Measurements from ENCODE around the gene ZBTB8OS.

DNA sequence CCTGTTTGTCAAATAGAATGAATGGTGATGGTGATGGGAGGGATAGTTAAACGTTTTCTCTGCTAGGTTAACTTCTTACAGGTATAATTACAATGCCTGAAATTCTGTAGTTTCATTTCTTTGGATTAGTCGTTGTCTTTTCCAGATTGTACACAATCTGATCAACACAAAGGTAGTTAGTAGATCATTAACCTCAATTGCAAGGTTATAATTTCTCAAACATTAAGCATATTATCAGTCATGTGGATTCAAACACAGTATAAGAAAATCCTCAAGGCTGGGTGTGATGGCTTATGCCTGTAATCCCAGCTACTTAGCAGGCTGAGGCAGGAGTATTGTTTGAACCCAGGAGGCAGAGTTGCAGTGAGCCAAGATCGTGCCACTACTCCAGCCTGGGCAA lies 31.6 kb upstream of the ZBTB8OS start:
- TF ChIP-seq, protein P1, sequence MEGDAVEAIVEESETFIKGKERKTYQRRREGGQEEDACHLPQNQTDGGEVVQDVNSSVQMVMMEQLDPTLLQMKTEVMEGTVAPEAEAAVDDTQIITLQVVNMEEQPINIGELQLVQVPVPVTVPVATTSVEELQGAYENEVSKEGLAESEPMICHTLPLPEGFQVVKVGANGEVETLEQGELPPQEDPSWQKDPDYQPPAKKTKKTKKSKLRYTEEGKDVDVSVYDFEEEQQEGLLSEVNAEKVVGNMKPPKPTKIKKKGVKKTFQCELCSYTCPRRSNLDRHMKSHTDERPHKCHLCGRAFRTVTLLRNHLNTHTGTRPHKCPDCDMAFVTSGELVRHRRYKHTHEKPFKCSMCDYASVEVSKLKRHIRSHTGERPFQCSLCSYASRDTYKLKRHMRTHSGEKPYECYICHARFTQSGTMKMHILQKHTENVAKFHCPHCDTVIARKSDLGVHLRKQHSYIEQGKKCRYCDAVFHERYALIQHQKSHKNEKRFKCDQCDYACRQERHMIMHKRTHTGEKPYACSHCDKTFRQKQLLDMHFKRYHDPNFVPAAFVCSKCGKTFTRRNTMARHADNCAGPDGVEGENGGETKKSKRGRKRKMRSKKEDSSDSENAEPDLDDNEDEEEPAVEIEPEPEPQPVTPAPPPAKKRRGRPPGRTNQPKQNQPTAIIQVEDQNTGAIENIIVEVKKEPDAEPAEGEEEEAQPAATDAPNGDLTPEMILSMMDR (IDR thresholded peaks at IDR 0.05), result no peak
- TF ChIP-seq ZNF232 (CRISPR knock-in tag; IDR thresholded peaks at IDR 0.05), result no peak
- TF ChIP-seq, protein P2, sequence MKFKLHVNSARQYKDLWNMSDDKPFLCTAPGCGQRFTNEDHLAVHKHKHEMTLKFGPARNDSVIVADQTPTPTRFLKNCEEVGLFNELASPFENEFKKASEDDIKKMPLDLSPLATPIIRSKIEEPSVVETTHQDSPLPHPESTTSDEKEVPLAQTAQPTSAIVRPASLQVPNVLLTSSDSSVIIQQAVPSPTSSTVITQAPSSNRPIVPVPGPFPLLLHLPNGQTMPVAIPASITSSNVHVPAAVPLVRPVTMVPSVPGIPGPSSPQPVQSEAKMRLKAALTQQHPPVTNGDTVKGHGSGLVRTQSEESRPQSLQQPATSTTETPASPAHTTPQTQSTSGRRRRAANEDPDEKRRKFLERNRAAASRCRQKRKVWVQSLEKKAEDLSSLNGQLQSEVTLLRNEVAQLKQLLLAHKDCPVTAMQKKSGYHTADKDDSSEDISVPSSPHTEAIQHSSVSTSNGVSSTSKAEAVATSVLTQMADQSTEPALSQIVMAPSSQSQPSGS (CRISPR knock-in tag; IDR thresholded peaks at IDR 0.05; ENCODE audit: borderline replicate concordance, low read depth), result no peak
- TF ChIP-seq USF1 (CRISPR knock-in tag; IDR thresholded peaks at IDR 0.05), result no peak
- no peak for TF ChIP-seq ZNF671 (CRISPR knock-in tag; IDR thresholded peaks at IDR 0.05)
- no peak for TF ChIP-seq SP1 (CRISPR knock-in tag; conservative IDR thresholded peaks at IDR 0.05)
- no peak for TF ChIP-seq ESRRA (CRISPR knock-in tag; IDR thresholded peaks at IDR 0.05; ENCODE audit: borderline replicate concordance)
- TF ChIP-seq, protein P3, sequence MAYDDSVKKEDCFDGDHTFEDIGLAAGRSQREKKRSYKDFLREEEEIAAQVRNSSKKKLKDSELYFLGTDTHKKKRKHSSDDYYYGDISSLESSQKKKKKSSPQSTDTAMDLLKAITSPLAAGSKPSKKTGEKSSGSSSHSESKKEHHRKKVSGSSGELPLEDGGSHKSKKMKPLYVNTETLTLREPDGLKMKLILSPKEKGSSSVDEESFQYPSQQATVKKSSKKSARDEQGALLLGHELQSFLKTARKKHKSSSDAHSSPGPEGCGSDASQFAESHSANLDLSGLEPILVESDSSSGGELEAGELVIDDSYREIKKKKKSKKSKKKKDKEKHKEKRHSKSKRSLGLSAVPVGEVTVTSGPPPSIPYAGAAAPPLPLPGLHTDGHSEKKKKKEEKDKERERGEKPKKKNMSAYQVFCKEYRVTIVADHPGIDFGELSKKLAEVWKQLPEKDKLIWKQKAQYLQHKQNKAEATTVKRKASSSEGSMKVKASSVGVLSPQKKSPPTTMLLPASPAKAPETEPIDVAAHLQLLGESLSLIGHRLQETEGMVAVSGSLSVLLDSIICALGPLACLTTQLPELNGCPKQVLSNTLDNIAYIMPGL (CRISPR knock-in tag; IDR thresholded peaks at IDR 0.05), result no peak
- TF ChIP-seq, protein P4, sequence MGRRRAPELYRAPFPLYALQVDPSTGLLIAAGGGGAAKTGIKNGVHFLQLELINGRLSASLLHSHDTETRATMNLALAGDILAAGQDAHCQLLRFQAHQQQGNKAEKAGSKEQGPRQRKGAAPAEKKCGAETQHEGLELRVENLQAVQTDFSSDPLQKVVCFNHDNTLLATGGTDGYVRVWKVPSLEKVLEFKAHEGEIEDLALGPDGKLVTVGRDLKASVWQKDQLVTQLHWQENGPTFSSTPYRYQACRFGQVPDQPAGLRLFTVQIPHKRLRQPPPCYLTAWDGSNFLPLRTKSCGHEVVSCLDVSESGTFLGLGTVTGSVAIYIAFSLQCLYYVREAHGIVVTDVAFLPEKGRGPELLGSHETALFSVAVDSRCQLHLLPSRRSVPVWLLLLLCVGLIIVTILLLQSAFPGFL (CRISPR knock-in tag; IDR thresholded peaks at IDR 0.05; ENCODE audit: borderline replicate concordance), result no peak
- TF ChIP-seq SMAD4 (CRISPR knock-in tag; IDR thresholded peaks at IDR 0.05), result no peak
